ENCODE data around the gene SDK1.
A peak's percentile ranks its signal among the peaks of the same experiment; 100 is the strongest.

Gene SDK1

DNA sequence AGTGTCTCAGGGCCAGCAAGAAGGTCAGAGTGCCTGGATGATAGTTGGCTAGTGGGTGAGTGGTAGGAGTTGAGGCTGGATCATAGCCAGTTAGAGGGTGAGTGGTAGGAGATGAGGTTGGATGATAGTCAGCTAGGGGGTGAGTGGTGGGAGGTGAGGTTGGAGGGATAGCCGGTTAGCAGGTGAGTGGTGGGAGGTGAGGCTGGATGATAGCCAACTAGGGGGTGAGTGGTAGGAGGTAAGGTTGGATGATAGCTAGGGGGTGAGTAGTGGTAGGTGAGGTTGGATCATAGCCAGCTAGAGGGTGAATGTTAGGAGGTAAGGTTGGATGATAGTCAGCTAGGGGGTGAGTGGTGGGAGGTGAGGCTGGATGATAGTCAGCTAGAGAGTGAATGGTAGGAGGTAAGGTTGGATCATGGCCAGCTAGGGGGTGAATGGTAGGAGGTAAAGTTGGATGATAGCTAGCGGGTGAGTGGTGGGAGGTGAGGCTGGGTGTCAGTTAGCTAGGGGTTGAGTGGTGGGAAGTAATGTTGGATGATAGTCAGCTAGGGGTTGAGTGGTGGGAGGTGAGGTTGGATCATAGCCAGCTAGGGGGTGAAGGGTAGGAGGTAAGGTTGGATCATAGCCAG is 226.6 kb downstream of the SDK1 start:
- DNase-seq (ENCODE audit: low read depth): no peak
- H3K4me3 ChIP-seq (ENCODE audit: low read depth, low read length): no peak overlapping the region
- TF ChIP-seq, protein P1, sequence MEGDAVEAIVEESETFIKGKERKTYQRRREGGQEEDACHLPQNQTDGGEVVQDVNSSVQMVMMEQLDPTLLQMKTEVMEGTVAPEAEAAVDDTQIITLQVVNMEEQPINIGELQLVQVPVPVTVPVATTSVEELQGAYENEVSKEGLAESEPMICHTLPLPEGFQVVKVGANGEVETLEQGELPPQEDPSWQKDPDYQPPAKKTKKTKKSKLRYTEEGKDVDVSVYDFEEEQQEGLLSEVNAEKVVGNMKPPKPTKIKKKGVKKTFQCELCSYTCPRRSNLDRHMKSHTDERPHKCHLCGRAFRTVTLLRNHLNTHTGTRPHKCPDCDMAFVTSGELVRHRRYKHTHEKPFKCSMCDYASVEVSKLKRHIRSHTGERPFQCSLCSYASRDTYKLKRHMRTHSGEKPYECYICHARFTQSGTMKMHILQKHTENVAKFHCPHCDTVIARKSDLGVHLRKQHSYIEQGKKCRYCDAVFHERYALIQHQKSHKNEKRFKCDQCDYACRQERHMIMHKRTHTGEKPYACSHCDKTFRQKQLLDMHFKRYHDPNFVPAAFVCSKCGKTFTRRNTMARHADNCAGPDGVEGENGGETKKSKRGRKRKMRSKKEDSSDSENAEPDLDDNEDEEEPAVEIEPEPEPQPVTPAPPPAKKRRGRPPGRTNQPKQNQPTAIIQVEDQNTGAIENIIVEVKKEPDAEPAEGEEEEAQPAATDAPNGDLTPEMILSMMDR (conservative IDR thresholded peaks at IDR 0.05; ENCODE audit: low read depth, low read length): no peak

DNA sequence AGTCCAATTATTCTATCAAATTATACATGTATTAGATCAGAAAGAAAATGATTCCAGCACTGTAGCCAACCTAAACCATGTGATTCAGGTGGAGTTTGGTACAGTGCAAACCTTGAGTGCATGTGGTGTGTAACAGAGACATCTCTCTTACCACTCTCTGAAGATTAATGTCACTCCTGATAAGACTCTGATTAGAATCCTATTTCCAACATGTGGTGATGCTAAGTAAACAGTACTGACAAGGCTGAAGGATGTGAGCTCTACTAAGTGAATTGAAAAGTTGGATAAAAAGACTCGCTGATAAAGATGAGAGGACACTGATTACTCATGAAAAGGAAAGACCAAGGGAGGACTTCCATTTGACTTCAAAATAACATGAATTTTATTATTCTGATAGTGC is 232.0 kb downstream of the SDK1 start:
- no peak overlapping the region for H3K4me3 ChIP-seq (ENCODE audit: low read depth, low read length)
- TF ChIP-seq, protein P1 (conservative IDR thresholded peaks at IDR 0.05; ENCODE audit: low read depth, low read length): no peak
- DNase-seq (ENCODE audit: low read depth): no peak

DNA sequence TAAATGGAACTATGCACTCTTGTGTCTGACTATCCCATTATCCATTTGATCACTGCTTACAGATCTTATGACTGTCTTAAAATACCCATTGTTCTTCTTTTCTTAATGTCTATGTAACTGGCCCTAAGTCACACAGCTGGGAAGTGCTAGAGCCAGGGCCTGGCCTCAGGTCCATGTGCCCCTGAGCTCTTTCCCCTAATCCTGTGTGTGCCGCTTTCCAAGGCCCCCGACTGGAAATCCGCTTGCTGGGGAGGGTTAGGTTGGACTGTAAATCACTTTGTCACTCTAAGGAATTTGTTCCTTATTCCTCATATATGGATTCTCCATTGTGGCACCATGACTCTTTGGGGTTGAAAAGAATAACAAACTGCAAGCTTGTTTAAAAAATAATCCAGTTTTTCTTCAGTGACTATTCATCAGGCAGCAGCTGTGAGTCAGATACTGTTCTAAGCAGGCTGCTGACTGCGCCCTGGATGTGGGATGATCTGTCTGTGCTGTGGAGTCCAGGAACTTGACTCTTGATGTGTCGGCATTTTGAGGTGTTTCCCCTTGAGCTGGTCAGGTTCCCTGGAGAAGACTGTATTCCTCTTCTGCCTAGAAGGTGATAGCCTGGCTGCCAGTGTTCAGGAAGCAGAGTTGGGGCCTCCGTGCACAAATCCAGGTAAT is 236.3 kb downstream of the SDK1 start:
- TF ChIP-seq, protein P1 (conservative IDR thresholded peaks at IDR 0.05; ENCODE audit: low read depth, low read length): no peak
- no peak overlapping the region for H3K4me3 ChIP-seq (ENCODE audit: low read depth, low read length)
- DNase-seq (ENCODE audit: low read depth): peak; percentile 53

DNA sequence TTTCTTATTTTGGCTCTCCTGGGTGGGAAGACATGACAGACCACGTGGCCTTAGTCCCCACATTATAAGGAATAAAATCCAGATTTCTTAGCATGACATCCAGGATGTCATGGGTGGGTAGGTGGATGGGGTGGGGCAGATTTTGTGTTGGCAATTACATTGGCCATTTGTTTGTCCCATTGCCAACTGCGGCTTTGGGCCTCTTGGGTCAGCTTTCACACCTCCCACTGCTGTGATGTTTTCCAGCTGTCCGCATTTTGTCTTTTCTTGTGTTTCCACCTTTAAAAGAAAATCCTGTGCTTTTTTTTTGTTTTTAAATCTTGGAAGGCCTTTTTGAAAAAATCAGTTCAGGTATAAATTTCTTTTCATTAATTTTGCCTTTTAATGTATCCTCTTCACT is 237.0 kb downstream of the SDK1 start:
- no peak for DNase-seq (ENCODE audit: low read depth)
- no peak overlapping the region for H3K4me3 ChIP-seq (ENCODE audit: low read depth, low read length)
- TF ChIP-seq, protein P1 (conservative IDR thresholded peaks at IDR 0.05; ENCODE audit: low read depth, low read length): no peak

DNA sequence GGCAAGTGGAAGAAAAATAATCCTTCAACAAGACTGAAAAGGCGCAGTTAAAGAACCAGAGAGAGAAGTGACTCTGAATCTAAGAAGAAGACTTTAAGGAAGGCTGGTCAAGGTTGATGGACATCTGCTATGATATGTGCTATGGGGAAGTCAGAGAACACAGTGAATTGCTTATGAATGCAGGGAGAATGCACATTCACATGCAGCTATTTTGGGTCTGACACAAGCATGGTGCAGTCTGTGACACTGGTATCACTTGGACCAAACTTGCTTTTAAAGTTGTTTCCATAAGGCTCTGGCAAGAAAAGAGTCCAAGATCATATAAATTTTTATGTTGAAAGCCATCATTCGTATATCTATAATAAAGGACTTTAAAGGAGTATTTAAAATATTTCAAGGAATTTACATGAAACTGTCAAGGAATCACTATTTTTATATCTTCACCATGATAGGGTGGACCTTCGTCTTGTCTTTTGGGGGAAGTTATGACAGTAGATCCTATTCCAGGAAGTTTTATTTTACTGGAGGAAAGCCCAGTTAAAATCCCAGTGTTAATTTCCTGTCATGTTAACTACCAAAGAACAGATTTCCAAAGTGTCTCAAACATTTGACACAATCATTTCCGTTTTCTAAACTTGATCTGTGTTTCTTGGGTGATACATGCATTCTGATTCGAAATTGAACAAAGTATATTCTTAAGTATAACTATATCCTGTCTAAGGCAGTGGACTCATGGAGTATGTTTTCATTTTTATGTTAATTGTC is 239.6 kb downstream of the SDK1 start:
- TF ChIP-seq, protein P1 (conservative IDR thresholded peaks at IDR 0.05; ENCODE audit: low read depth, low read length): no peak
- no peak for DNase-seq (ENCODE audit: low read depth)
- no peak overlapping the region for H3K4me3 ChIP-seq (ENCODE audit: low read depth, low read length)

DNA sequence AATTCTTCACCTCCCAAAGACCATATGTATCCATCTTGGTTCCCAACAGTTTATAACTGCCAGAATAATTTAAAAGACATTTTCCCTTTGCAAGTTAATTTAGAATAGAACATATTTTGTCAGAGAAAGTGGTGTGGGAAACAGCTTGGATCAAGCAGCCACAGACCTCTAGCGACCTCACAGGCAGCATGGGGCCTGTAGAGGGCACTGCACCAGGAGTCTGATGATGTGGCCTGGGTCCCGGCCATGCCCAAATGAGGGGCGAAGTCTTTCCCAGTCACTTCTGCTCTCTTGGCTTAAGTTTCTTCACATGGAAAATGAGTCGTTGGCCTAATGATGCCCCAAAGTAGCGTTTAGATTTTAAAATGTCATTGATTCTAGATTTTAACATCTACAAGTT is 243.2 kb downstream of the SDK1 start:
- no peak for DNase-seq (ENCODE audit: low read depth)
- TF ChIP-seq, protein P1 (conservative IDR thresholded peaks at IDR 0.05; ENCODE audit: low read depth, low read length): no peak
- H3K4me3 ChIP-seq (ENCODE audit: low read depth, low read length): no peak overlapping the region

All from choroid plexus epithelial cell (primary cell).